ENCODE results near the gene KIAA1755.

The KIAA1755 gene

GRCh38 chr20:38224531-38224930 lies 36.0 kb downstream of the KIAA1755 start:
- TF ChIP-seq CTCF (IDR thresholded peaks at IDR 0.05; ENCODE audit: control insufficient read depth, extremely low read depth, insufficient read depth): no peak
- DNase-seq (ENCODE audit: low read depth): no peak
- no peak overlapping the region for H3K4me3 ChIP-seq (ENCODE audit: low read depth, low read length)

GRCh38 chr20:38223743-38224100 lies 36.8 kb downstream of the KIAA1755 start:
- TF ChIP-seq CTCF (IDR thresholded peaks at IDR 0.05; ENCODE audit: control insufficient read depth, extremely low read depth, insufficient read depth): no peak
- H3K4me3 ChIP-seq (ENCODE audit: low read depth, low read length): no peak overlapping the region
- DNase-seq (ENCODE audit: low read depth): no peak

- no peak for DNase-seq (ENCODE audit: low read depth)
- TF ChIP-seq CTCF (IDR thresholded peaks at IDR 0.05; ENCODE audit: control insufficient read depth, extremely low read depth, insufficient read depth): no peak
- no peak overlapping the region for H3K4me3 ChIP-seq (ENCODE audit: low read depth, low read length)
These were observed 37.4 kb downstream of the KIAA1755 start for GRCh38 chr20:38222923-38223742.

GRCh38 chr20:38222231-38222922 lies 38.2 kb downstream of the KIAA1755 start:
- no peak for DNase-seq (ENCODE audit: low read depth)

GRCh38 chr20:38221119-38221589 lies 39.4 kb downstream of the KIAA1755 start:
- TF ChIP-seq CTCF (IDR thresholded peaks at IDR 0.05; ENCODE audit: control insufficient read depth, extremely low read depth, insufficient read depth): peak; percentile 94
- no peak overlapping the region for H3K4me3 ChIP-seq (ENCODE audit: low read depth, low read length)
- DNase-seq (ENCODE audit: low read depth): no peak

More at GRCh38 chr20:38222231-38222922, 38.2 kb downstream of the KIAA1755 start:
- peak; percentile 94 for TF ChIP-seq CTCF (IDR thresholded peaks at IDR 0.05; ENCODE audit: control insufficient read depth, extremely low read depth, insufficient read depth)
- no peak overlapping the region for H3K4me3 ChIP-seq (ENCODE audit: low read depth, low read length)

- DNase-seq (ENCODE audit: low read depth): no peak
- no peak overlapping the region for H3K4me3 ChIP-seq (ENCODE audit: low read depth, low read length)
- TF ChIP-seq CTCF (IDR thresholded peaks at IDR 0.05; ENCODE audit: control insufficient read depth, extremely low read depth, insufficient read depth): no peak
These were observed 39.9 kb downstream of the KIAA1755 start for GRCh38 chr20:38220587-38221118.

Measured in LNCaP clone FGC (cell line).